B cell (primary cell): ENCODE measurements around the gene TPK1. TPM values are rescaled to one million over a fixed set of nuclear protein-coding genes. Genes with fewer than 3 reads are reported as not detected.
"Not testable (repeated sequence)": the region's sequence is repeated elsewhere in the genome, so short reads cannot be mapped to it uniquely, and the experiment has no call there.

Source experiments
- ATAC-seq: fragments of 200-7000 bp; cut with Tn5 transposase; one replicate; pipeline ENCODE4 v1.10.0; 2021; ENCODE audit warnings: low read depth, mild to moderate bottlenecking, moderate number of reproducible peaks, moderate library complexity
- CTCF ChIA-PET: fragments of 350-600 bp; sonication (Branson Sonifier 250); formaldehyde crosslinking; loops from one replicate; lab custom pipeline; 2021; ENCODE audit warnings: antibody characterized with exemption, inconsistent platforms; lab: Charles Lee
- POLR2A ChIA-PET: fragments of 350-600 bp; sonication (Branson Sonifier 250); formaldehyde crosslinking; loops from one replicate; lab custom pipeline; 2021; ENCODE audit warnings: antibody characterized with exemption; lab: Charles Lee
- DNase-seq: peaks from one replicate; pipeline ENCODE4 v3.0.0; 2013
- H2AFZ ChIP-seq: 2 replicates; pipeline ENCODE4 v1.6.1; 2012; ENCODE audit warnings: mild to moderate bottlenecking, low read depth, low read length; ENCODE audit not compliant: insufficient read depth, poor library complexity, severe bottlenecking
- H3K27ac ChIP-seq, 2 donors: 1 replicate in 1 of 2; 2 replicates in 1 of 2; pipeline ENCODE4 v1.5.1; 2012 to 2013; ENCODE audit warnings: low read length in 2 of 2, mild to moderate bottlenecking in 2 of 2, moderate library complexity in 1 of 2
- H3K27me3 ChIP-seq, 4 experiments: fragments of 200-600 bp in 1 of 4; sonication (generic) in 1 of 4; replicated peaks in 1 of 4; 1 replicate in 2 of 4; 2 replicates in 2 of 4; pipeline versions ENCODE4 v1.6.1 to v1.7.0; 2013 to 2016; ENCODE audit warnings: low read length in 3 of 4, mild to moderate bottlenecking in 2 of 4, mixed read lengths in 1 of 4, moderate library complexity in 1 of 4; ENCODE audit not compliant: insufficient read depth in 4 of 4, control insufficient read depth in 3 of 4; ENCODE audit errors: control extremely low read depth in 1 of 4
- H3K36me3 ChIP-seq, 2 experiments: replicated peaks in 1 of 2; 1 replicate in 1 of 2; 2 replicates in 1 of 2; pipeline versions ENCODE4 v1.6.1 to v1.7.1; 2013; ENCODE audit warnings: low read length in 1 of 2; ENCODE audit not compliant: insufficient read depth in 2 of 2, control insufficient read depth in 1 of 2; ENCODE audit errors: control extremely low read depth in 1 of 2, extremely low read depth in 1 of 2
- H3K4me1 ChIP-seq, 2 donors: fragments of 200-600 bp in 1 of 2; sonication (generic) in 1 of 2; 1 replicate in 1 of 2; 2 replicates in 1 of 2; pipeline versions ENCODE4 v1.5.1 to v1.6.1; 2013 to 2017; ENCODE audit warnings: low read length in 2 of 2; ENCODE audit not compliant: control insufficient read depth in 2 of 2, insufficient read depth in 2 of 2
- H3K4me2 ChIP-seq: replicated peaks from 2 replicates; pipeline ENCODE3; 2012; ENCODE audit warnings: mild to moderate bottlenecking, low read depth, low read length; ENCODE audit not compliant: poor library complexity, severe bottlenecking
- H3K4me3 ChIP-seq, 5 experiments: fragments of 200-600 bp in 1 of 5; sonication (generic) in 1 of 5; 1 replicate in 3 of 5; 2 replicates in 2 of 5; pipeline versions ENCODE4 v1.5.1 to v1.7.0; 2011 to 2016; ENCODE audit warnings: low read length in 4 of 5, mild to moderate bottlenecking in 4 of 5, low read depth in 2 of 5, control low read depth in 1 of 5, moderate library complexity in 1 of 5; ENCODE audit not compliant: insufficient read depth in 1 of 5; ENCODE audit errors: control extremely low read depth in 1 of 5, extremely low read depth in 1 of 5
- H3K79me2 ChIP-seq: fragments of 200-600 bp; sonication (generic); one replicate; pipeline ENCODE4 v1.6.0; 2016; ENCODE audit warnings: low read length; ENCODE audit not compliant: control insufficient read depth, insufficient read depth
- H3K9ac ChIP-seq: fragments of 200-600 bp; sonication (generic); 2 replicates; pipeline ENCODE4 v1.6.1; 2017; ENCODE audit warnings: mild to moderate bottlenecking, low read length, moderate library complexity
- H3K9me3 ChIP-seq, 3 donors: one replicate each; pipeline versions ENCODE4 v1.6.1 to v1.7.1; 2013; ENCODE audit warnings: low read length in 2 of 3; ENCODE audit not compliant: control insufficient read depth in 2 of 3, insufficient read depth in 1 of 3; ENCODE audit errors: control extremely low read depth in 1 of 3
- H4K20me1 ChIP-seq: 2 replicates; pipeline ENCODE4 v1.6.0; 2012; ENCODE audit warnings: mild to moderate bottlenecking, low read length; ENCODE audit not compliant: insufficient read depth, control insufficient read depth, poor library complexity, severe bottlenecking
- H3K27ac Mint-ChIP-seq: one replicate; pipeline ENCODE4 v1.8.0; 2021; ENCODE audit warnings: mixed read lengths
- H3K27me3 Mint-ChIP-seq: one replicate; pipeline ENCODE4 v1.8.0; 2021; ENCODE audit warnings: mixed read lengths
- H3K4me1 Mint-ChIP-seq: one replicate; pipeline ENCODE4 v1.8.0; 2021; ENCODE audit warnings: mixed read lengths
- H3K4me3 Mint-ChIP-seq: one replicate; pipeline ENCODE4 v1.8.0; 2021; ENCODE audit warnings: mixed read lengths
- H3K9me3 Mint-ChIP-seq: one replicate; pipeline ENCODE4 v1.8.0; 2022; ENCODE audit warnings: mixed read lengths; ENCODE audit not compliant: insufficient read depth
- EZH2 ChIP-seq: IDR thresholded peaks from 2 replicates; pipeline ENCODE4 v1.6.1; 2012; ENCODE audit warnings: borderline replicate concordance, low read depth, mild to moderate bottlenecking, moderate library complexity, low read length; ENCODE audit not compliant: insufficient read depth, poor library complexity, severe bottlenecking
- WGBS: methylation state at CpG from one replicate; pipeline ENCODE4 v1.1.5; 2013; ENCODE audit warnings: missing lambda C conversion rate; ENCODE audit not compliant: insufficient coverage; 5-methylcytosine and 5-hydroxymethylcytosine counted together
- intact Hi-C: fragments of 100-400 bp; cut with micrococcal nuclease; formaldehyde crosslinking; loops from one replicate; pipeline ENCODE4 v1.10.0; 2022
- polyA plus RNA-seq: library from polyadenylated mRNA; depleted of rRNA; stranded (reverse); fragments of >200 nt; gene quantifications from 2 replicates; pipeline ENCODE4 v1.2.3, GENCODE V29; 2012
- total RNA-seq, 2 donors: library from RNA; stranded (reverse); fragments of 120-200 nt in 1 of 2; gene quantifications; 1 replicate in 1 of 2; 2 replicates in 1 of 2; pipeline versions ENCODE4 v1.2.3 to v1.2.4, GENCODE V29; 2013 to 2022
- TF ChIP-seq, protein P1 (sequence below): fragments of 200-600 bp; IDR thresholded peaks from one replicate; pipeline ENCODE4 v1.8.0; 2022; ENCODE audit warnings: antibody characterized with exemption, mild to moderate bottlenecking

TPK1 gene
- total and polyA plus RNA-seq, 2 donors (not counting 1 experiment from before 2014, with no cell fraction given): 13.7 to 26.4 TPM

GRCh38 chr7:144579687-144580086 lies 256.2 kb downstream of the TPK1 start:
- TF ChIP-seq, protein P1, sequence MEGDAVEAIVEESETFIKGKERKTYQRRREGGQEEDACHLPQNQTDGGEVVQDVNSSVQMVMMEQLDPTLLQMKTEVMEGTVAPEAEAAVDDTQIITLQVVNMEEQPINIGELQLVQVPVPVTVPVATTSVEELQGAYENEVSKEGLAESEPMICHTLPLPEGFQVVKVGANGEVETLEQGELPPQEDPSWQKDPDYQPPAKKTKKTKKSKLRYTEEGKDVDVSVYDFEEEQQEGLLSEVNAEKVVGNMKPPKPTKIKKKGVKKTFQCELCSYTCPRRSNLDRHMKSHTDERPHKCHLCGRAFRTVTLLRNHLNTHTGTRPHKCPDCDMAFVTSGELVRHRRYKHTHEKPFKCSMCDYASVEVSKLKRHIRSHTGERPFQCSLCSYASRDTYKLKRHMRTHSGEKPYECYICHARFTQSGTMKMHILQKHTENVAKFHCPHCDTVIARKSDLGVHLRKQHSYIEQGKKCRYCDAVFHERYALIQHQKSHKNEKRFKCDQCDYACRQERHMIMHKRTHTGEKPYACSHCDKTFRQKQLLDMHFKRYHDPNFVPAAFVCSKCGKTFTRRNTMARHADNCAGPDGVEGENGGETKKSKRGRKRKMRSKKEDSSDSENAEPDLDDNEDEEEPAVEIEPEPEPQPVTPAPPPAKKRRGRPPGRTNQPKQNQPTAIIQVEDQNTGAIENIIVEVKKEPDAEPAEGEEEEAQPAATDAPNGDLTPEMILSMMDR: no peak
- TF ChIP-seq EZH2: no peak
- Histone ChIP-seq H3K4me1 (no peaks in the 10 kb centered on the region), H2AFZ (no peak overlapping the region), H3K79me2 (no peaks in the 10 kb centered on the region), H3K4me2 (no peak overlapping the region), H3K9ac (no peak overlapping the region), H3K4me3 (no peak overlapping the region), H3K27ac (no peak overlapping the region), H3K27me3 (no peaks in the 10 kb centered on the region), H4K20me1 (no peaks in the 10 kb centered on the region), H3K36me3 (no peaks in the 10 kb centered on the region), H3K9me3 (no peaks in the 10 kb centered on the region)
- no peaks in the 10 kb centered on the region for H3K27me3 Mint-ChIP-seq
- POLR2A ChIA-PET: no interaction called here
- ATAC-seq (no peak), DNase-seq (no peak)
- no peak overlapping the region for H3K27ac Mint-ChIP-seq
- intact Hi-C loops: no loop called here
- H3K4me3 Mint-ChIP-seq: no peak overlapping the region
- no peaks in the 10 kb centered on the region for H3K4me1 Mint-ChIP-seq
- CTCF ChIA-PET: interaction anchor here (0.7 kb wide), 1 partner anchor 14 kb away, joined by 3 read pairs; no protein-coding TSS in a partner anchor
- H3K9me3 Mint-ChIP-seq: no peaks in the 10 kb centered on the region
- 60% methylated on average over 1 of the region's 1 CpG for WGBS

- Mint-ChIP-seq H3K27ac (no peak overlapping the region), H3K27me3 (no peaks in the 10 kb centered on the region), H3K4me3 (no peak overlapping the region), H3K4me1 (no peaks in the 10 kb centered on the region), H3K9me3 (no peaks in the 10 kb centered on the region)
- POLR2A ChIA-PET: no interaction called here
- no peaks in the 10 kb centered on the region for H3K9me3 ChIP-seq
- H2AFZ ChIP-seq: no peak overlapping the region
- no peak overlapping the region for H3K9ac ChIP-seq
- no peak overlapping the region for H3K4me3 ChIP-seq
- no peaks in the 10 kb centered on the region for H3K36me3 ChIP-seq
- intact Hi-C loops: no loop called here
- H3K4me2 ChIP-seq: no peak overlapping the region
- ATAC-seq (no peak), DNase-seq (no peak)
- WGBS: no CpG with 5 or more reads among the region's 3 CpGs
- CTCF ChIA-PET: no interaction called here
- TF ChIP-seq, protein P1: no peak
- no peak for TF ChIP-seq EZH2
- H4K20me1 ChIP-seq: no peaks in the 10 kb centered on the region
- no peaks in the 10 kb centered on the region for H3K27me3 ChIP-seq
- H3K27ac ChIP-seq: no peak overlapping the region
- no peaks in the 10 kb centered on the region for H3K4me1 ChIP-seq
- H3K79me2 ChIP-seq: no peaks in the 10 kb centered on the region
Measured at GRCh38 chr7:144575456-144575855, 260.4 kb downstream of the TPK1 start.

DNA sequence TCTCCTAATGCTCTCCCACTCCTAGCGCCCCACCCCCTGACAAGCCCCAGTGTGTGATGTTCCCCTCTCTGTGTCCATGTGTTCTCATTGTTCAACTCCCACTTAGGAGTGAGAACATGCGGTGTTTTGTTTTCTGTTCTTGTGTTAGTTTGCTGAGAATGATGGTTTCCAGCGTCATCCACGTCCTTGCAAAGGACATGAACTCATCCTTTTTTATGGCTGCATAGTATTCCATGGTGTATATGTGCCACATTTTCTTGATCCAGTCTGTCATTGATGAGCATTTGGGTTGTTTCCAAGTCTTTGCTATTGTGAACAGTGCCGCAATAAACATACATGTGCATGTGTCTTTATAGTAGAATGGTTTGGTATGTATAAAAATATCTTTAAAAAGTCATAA lies 261.1 kb downstream of the TPK1 start:
- intact Hi-C loops, H3K4me2 ChIP-seq, H2AFZ ChIP-seq, H3K27me3 Mint-ChIP-seq, H3K27ac ChIP-seq, H3K36me3 ChIP-seq, DNase-seq, H3K27me3 ChIP-seq, POLR2A ChIA-PET, ATAC-seq, H3K27ac Mint-ChIP-seq, H3K79me2 ChIP-seq, H3K9ac ChIP-seq, H3K4me1 ChIP-seq, H3K4me1 Mint-ChIP-seq, H3K4me3 Mint-ChIP-seq, CTCF ChIA-PET, H3K9me3 Mint-ChIP-seq, H4K20me1 ChIP-seq, H3K4me3 ChIP-seq, H3K9me3 ChIP-seq: not testable (repeated sequence)
- no CpG with 5 or more reads among the region's 5 CpGs for WGBS
